GM18499 (cell line): ENCODE data around the gene ERBB4.

ENCODE experiments used
- ATAC-seq: cut with Tn5 transposase; IDR thresholded peaks from one replicate; pipeline ENCODE4 v1.9.1; 2021; ENCODE audit warnings: moderate number of reproducible peaks; ENCODE audit not compliant: insufficient read depth, unreplicated experiment

ERBB4 gene

GRCh38 chr2:212318636-212319035 is 220.0 kb downstream of the ERBB4 start:
- no peak for ATAC-seq

GRCh38 chr2:212314680-212315079 is 223.9 kb downstream of the ERBB4 start:
- ATAC-seq: no peak

DNA sequence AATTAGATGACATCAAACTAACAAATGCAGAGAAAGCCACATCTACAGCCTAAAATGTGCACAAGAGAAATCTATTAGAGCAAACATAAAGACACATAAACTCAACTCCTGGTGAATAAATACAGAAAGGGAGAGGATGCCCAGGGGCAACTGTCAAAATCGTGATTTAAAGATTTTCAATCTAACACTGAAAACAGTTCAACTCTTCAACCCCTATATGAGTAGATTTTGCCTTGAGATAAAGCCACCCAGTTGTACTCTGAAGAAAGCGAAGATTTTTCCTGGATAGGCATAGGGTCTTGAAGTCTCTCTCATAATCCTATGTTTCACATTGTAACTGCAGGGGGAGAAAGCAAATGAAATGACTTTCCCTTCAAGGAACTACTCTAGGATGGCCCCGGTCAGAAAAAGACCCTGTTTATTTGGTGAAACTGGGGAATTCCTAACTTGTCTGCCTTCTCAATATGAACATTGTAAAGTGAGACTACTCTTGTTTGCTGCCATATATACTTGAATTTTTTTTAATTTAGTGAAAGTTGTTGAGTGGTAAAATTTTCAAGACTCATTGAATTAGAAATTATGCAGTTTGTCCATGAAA is 226.7 kb downstream of the ERBB4 start:
- ATAC-seq: no peak

GRCh38 chr2:212299943-212300342 is 238.7 kb downstream of the ERBB4 start:
- no peak for ATAC-seq

GRCh38 chr2:212299333-212299732 is 239.3 kb downstream of the ERBB4 start:
- no peak for ATAC-seq

- ATAC-seq: no peak
Measured at GRCh38 chr2:212295571-212295970, 243.0 kb downstream of the ERBB4 start.

GRCh38 chr2:212294816-212295215 is 243.8 kb downstream of the ERBB4 start:
- no peak for ATAC-seq

DNA sequence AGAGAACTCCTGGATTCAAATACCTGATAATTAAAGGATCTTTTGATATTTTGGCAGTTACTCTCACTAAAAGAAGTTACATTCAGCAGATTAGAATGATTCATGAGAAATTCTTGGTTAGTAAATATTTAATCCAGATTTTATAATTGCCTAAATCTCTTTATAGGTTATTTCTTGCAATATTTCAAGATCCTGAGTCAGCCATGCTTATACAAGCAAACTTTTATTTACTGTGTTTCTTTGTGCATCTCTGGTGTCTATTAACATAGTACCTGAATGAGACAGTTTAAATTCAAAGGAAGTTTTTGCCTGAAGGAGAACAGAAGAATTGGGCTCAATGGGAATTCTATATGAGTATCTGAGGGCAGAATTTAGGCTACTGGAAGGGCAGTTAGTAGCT is 249.3 kb downstream of the ERBB4 start:
- no peak for ATAC-seq

- no peak for ATAC-seq
Measured at GRCh38 chr2:212288308-212288707, 250.3 kb downstream of the ERBB4 start.

GRCh38 chr2:212284166-212284565 is 254.4 kb downstream of the ERBB4 start:
- no peak for ATAC-seq

DNA sequence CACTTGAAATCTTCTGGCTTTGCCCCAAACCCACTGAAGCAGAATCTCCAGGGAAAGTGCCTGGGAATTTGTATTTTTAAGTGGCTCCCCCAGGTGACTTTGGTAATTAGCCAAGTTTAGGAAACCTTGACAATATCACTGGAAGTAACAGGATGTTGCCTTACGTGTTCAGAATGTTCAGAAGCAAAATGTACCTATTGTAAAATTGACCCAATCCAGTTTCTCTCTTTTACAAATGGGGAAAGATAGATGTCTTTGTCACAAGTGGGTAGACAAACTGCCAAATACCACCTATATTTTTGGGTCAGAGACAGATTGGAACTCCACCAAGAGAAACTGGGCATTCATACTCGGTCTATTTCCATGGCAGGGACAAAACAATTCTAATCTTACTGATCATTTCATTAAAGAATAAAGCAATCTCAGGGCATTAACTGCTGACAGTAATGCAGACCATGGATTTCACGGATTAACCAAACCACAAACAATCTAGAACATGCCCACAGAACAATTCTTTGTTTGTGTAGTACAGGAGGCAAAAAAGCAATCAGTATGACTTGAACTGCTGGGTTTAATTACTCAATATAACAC is 255.8 kb downstream of the ERBB4 start:
- ATAC-seq: no peak

DNA sequence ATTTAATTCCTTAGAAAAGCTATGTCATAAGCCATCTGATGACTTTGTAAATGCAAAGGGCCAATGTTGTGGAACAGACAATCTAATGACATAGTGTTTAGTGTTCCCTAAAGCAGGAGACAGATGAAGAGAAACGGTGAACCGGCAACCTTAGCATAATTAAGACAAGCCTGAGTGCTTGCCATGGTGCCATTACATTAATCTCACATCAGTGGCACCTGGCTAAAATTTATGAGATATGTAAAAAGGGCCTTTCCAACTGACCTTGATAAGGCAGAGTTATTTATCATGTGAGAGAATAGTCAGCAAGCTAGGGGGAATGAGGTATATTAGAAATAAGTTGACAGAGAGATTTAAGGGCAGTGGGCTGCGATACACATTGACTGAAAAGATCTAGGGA is 261.8 kb downstream of the ERBB4 start:
- ATAC-seq: no peak

DNA sequence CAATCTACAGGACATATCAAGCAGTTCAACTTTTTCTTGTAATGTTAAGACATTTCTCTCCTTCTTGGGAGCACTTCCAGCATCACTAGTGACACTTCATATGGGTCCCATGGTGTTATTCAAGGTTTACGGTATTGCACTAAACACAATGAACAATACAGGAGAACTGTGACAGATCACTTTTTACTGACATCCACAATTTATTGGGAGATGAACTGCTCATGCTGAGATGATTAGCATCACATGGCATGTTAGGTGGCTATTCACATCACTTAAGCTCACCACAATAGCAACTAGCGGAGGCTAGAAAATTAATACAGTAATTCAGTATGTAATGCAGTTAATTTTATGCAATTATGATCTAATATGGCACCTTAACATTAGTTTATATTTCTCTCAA is 264.4 kb downstream of the ERBB4 start:
- ATAC-seq: no peak

DNA sequence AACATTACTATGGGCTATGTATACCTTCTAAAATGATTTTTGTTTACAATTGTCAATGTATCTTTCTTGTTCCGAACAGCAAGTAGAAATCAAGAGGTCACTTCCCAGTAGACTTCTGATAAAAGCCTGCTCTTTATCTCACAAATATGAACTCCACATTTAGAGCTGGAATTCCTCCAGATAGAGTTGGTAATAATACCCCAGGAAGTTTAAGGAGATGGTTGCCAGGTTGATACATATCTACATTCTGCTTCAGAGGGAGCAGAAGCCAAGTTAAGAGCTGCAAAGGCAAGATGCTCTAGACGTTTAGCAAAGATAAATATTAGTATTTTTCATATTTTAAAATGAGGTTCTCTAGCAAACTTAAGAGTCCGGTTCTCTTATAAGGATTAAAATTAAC is 267.0 kb downstream of the ERBB4 start:
- no peak for ATAC-seq

DNA sequence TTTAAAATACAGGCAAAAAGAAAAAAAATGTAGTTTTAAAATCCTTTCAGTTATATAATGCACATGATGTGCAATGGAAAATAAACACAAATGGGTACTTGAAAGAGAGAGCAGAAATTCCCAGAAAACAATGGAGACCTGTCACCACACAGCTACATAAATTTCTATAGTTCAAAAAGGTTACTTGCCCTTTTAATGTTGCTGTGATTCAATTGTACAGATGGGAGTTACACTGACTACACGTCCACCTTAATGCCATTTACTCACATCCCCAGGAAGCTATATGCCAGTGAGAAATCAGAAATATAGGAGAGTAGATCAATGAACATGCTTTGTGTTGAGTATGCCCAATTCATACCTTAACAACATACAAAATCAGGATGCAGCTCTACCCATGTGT is 269.6 kb downstream of the ERBB4 start:
- ATAC-seq: no peak

GRCh38 chr2:212266297-212266696 is 272.3 kb downstream of the ERBB4 start:
- no peak for ATAC-seq

GRCh38 chr2:212265777-212266176 is 272.8 kb downstream of the ERBB4 start:
- no peak for ATAC-seq

GRCh38 chr2:212264187-212264586 is 274.4 kb downstream of the ERBB4 start:
- no peak for ATAC-seq

- ATAC-seq: no peak
Measured at GRCh38 chr2:212259226-212259625, 279.4 kb downstream of the ERBB4 start.

DNA sequence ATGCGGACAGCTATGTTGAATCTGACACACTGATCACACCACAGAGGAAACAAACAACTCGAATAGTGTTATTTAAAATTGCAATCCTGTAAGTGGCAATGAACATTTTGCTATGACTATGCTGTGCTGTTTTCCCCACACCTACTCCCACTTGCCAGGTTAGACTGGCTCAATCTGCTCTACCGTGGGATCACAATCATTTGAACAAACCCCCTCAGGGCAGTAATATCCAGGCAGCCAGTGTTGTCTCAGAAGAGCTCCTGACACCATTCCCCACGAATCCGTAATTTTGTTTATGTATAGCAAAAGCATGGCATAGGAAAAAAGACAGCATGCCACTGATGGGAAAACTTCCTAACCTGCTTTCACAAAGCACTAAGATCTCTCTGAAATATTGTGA is 284.3 kb downstream of the ERBB4 start:
- no peak for ATAC-seq

GRCh38 chr2:212249451-212249850 is 289.2 kb downstream of the ERBB4 start:
- no peak for ATAC-seq

- ATAC-seq: no peak
Measured at GRCh38 chr2:212245880-212246279, 292.7 kb downstream of the ERBB4 start.
